ENCODE data around the gene MTF1. TPM values are rescaled to one million over a fixed set of nuclear protein-coding genes. Genes with fewer than 3 reads are reported as not detected.

Gene MTF1
- total RNA-seq, 2 donors from 2014 or later: 22.1 to 33.9 TPM

- H3K27ac ChIP-seq: no peak overlapping the region
- H3K9me3 ChIP-seq: no peaks in the 10 kb centered on the region
- no peaks in the 10 kb centered on the region for H3K36me3 ChIP-seq
- intact Hi-C loops (cut with DNase I): no loop called here
- no peak for TF ChIP-seq CTCF (IDR thresholded peaks at IDR 0.05)
- peaks cover 4% of the 10 kb centered on the region for H3K4me1 ChIP-seq
- H3K9ac ChIP-seq (ENCODE audit: low read depth in 2 of 2, low read length in 2 of 2): no peak overlapping the region
- H3K4me3 ChIP-seq: no peak overlapping the region
- DNase-seq: no peak
- H3K27me3 ChIP-seq: peaks cover 30% of the 10 kb centered on the region
These were observed 97.8 kb downstream of the MTF1 start for GRCh38 chr1:37761416-37762095.

Other genes with a start within 250 kb of the MTF1 start
- gene RSPO1, start 224.7 kb downstream of the MTF1 start, total RNA-seq: under 1 TPM; 0.27 to 0.32 TPM
- gene CDCA8, start 167.1 kb downstream of the MTF1 start, total RNA-seq: 10 to 100 TPM; 14.9 to 44.5 TPM
- 10 to 100 TPM; 26.1 to 29.6 TPM for gene EPHA10, start 94.5 kb downstream of the MTF1 start, total RNA-seq
- 10 to 100 TPM in 1 of 2 donors, 1 to 10 TPM in 1; 6.6 to 18.2 TPM for gene MANEAL, start 65.7 kb downstream of the MTF1 start, total RNA-seq
- 10 to 100 TPM; 28.3 to 51.4 TPM for gene C1orf122, start 51.8 kb downstream of the MTF1 start, total RNA-seq
- gene YRDC, start 51.4 kb downstream of the MTF1 start, total RNA-seq: 10 to 100 TPM; 14.4 to 16.3 TPM
- gene INPP5B, start 87.5 kb upstream of the MTF1 start, total RNA-seq: 10 to 100 TPM; 14.3 to 24.6 TPM
- gene SF3A3, start 130.4 kb upstream of the MTF1 start, total RNA-seq: 10 to 100 TPM; 31.7 to 51.9 TPM
- 1 to 10 TPM; 2.7 to 7.8 TPM for gene FHL3, start 145.9 kb upstream of the MTF1 start, total RNA-seq
- gene UTP11, start 153.1 kb upstream of the MTF1 start, total RNA-seq: 10 to 100 TPM; 18.4 to 25.6 TPM
- gene POU3F1, start 187.2 kb upstream of the MTF1 start, total RNA-seq: not detected

Measured in colonic mucosa (tissue), 4 donors.